ENCODE measurements around the gene CEP41. TPM values are rescaled to one million over a fixed set of nuclear protein-coding genes. Genes with fewer than 3 reads are reported as not detected.

The CEP41 gene
- total and polyA plus RNA-seq, 7 donors: 1.2 to 11.9 (median 7.2) TPM

GRCh38 chr7:130430841-130431666 lies 9.8 kb downstream of the CEP41 start:
- TF ChIP-seq CTCF (IDR thresholded peaks at IDR 0.05): no peak
- no peak for TF ChIP-seq POLR2AphosphoS5 (IDR thresholded peaks at IDR 0.05)
- no peak for TF ChIP-seq EP300 (IDR thresholded peaks at IDR 0.05)
- TF ChIP-seq POLR2A (IDR thresholded peaks at IDR 0.05): no peak
- 66 to 80% methylated on average over 5 of the region's 5 CpGs for WGBS, 2 donors
- Histone ChIP-seq H3K27ac (peak overlapping the region in 3 of 4 donors; percentile 0 to 39 (median 2)), H3K4me1 (peaks cover 0 to 17% (median 12%) of the 10 kb centered on the region in 4 donors), H3K4me3 (peak overlapping the region in 1 of 4 donors; percentile 16), H3K9me3 (no peaks in the 10 kb centered on the region), H3K27me3 (no peaks in the 10 kb centered on the region), H3K36me3 (no peaks in the 10 kb centered on the region)
- DNase-seq: no peak
- intact Hi-C loops (cut with DNase I): no loop called here

- WGBS, 2 donors: 74 to 80% methylated on average over 1 of the region's 1 CpG
- TF ChIP-seq EP300 (IDR thresholded peaks at IDR 0.05) (no peak), POLR2AphosphoS5 (IDR thresholded peaks at IDR 0.05) (no peak), POLR2A (IDR thresholded peaks at IDR 0.05) (no peak), CTCF (IDR thresholded peaks at IDR 0.05) (no peak)
- Histone ChIP-seq H3K36me3 (no peaks in the 10 kb centered on the region), H3K4me1 (peaks cover 0 to 17% (median 12%) of the 10 kb centered on the region in 4 donors), H3K27me3 (no peaks in the 10 kb centered on the region), H3K4me3 (no peak overlapping the region), H3K9me3 (no peaks in the 10 kb centered on the region), H3K27ac (peak overlapping the region in 2 of 4 donors; percentile 0 to 39)
- intact Hi-C loops (cut with DNase I): no loop called here
- DNase-seq: no peak
These were observed 10.7 kb downstream of the CEP41 start for GRCh38 chr7:130430115-130430514.

GRCh38 chr7:130429019-130429418 lies 11.8 kb downstream of the CEP41 start:
- H3K27ac ChIP-seq: no peak overlapping the region
- no peaks in the 10 kb centered on the region for H3K36me3 ChIP-seq
- TF ChIP-seq POLR2A (IDR thresholded peaks at IDR 0.05) (no peak), POLR2AphosphoS5 (IDR thresholded peaks at IDR 0.05) (no peak), EP300 (IDR thresholded peaks at IDR 0.05) (no peak), CTCF (IDR thresholded peaks at IDR 0.05) (no peak)
- no peak for DNase-seq
- peaks cover 0 to 17% (median 12%) of the 10 kb centered on the region in 4 donors for H3K4me1 ChIP-seq
- H3K4me3 ChIP-seq: no peak overlapping the region
- intact Hi-C loops (cut with DNase I): no loop called here
- no peaks in the 10 kb centered on the region for H3K27me3 ChIP-seq
- no peaks in the 10 kb centered on the region for H3K9me3 ChIP-seq
- 95 to 96% methylated on average over 4 of the region's 4 CpGs for WGBS, 2 donors

GRCh38 chr7:130426564-130426963 lies 14.3 kb downstream of the CEP41 start:
- no peaks in the 10 kb centered on the region for H3K36me3 ChIP-seq
- DNase-seq: no peak
- peaks cover 0 to 21% (median 15%) of the 10 kb centered on the region in 4 donors for H3K4me1 ChIP-seq
- 59 to 76% methylated on average over 4 of the region's 4 CpGs for WGBS, 2 donors
- TF ChIP-seq EP300 (IDR thresholded peaks at IDR 0.05) (no peak), POLR2A (IDR thresholded peaks at IDR 0.05) (no peak), POLR2AphosphoS5 (IDR thresholded peaks at IDR 0.05) (no peak), CTCF (IDR thresholded peaks at IDR 0.05) (no peak)
- no peak overlapping the region for H3K27ac ChIP-seq
- no peak overlapping the region for H3K4me3 ChIP-seq
- H3K9me3 ChIP-seq: no peaks in the 10 kb centered on the region
- intact Hi-C loops (cut with DNase I): no loop called here
- H3K27me3 ChIP-seq: no peaks in the 10 kb centered on the region

All from sigmoid colon (tissue), 7 donors.